Mammary epithelial cell (primary cell): Measurements from ENCODE around the gene NBAS.

Experiments used
- EZH2 ChIP-seq: IDR thresholded peaks from 2 replicates; pipeline ENCODE4 v1.6.1; 2012; ENCODE audit warnings: low read length, inconsistent platforms, borderline replicate concordance
- TF ChIP-seq, protein P1 (sequence below), 2 donors: IDR thresholded peaks in 1 of 2; conservative IDR thresholded peaks in 1 of 2; 2 replicates each; pipeline ENCODE4 v1.5.1; 2011 to 2012; ENCODE audit warnings: inconsistent platforms in 2 of 2, low read length in 2 of 2, mild to moderate bottlenecking in 2 of 2, control low read depth in 1 of 2, low read depth in 1 of 2; ENCODE audit not compliant: insufficient read depth in 1 of 2; ENCODE audit errors: extremely low read depth in 1 of 2

GRCh38 chr2:15253835-15254286, 307.3 kb downstream of the NBAS start:
- TF ChIP-seq, protein P1, sequence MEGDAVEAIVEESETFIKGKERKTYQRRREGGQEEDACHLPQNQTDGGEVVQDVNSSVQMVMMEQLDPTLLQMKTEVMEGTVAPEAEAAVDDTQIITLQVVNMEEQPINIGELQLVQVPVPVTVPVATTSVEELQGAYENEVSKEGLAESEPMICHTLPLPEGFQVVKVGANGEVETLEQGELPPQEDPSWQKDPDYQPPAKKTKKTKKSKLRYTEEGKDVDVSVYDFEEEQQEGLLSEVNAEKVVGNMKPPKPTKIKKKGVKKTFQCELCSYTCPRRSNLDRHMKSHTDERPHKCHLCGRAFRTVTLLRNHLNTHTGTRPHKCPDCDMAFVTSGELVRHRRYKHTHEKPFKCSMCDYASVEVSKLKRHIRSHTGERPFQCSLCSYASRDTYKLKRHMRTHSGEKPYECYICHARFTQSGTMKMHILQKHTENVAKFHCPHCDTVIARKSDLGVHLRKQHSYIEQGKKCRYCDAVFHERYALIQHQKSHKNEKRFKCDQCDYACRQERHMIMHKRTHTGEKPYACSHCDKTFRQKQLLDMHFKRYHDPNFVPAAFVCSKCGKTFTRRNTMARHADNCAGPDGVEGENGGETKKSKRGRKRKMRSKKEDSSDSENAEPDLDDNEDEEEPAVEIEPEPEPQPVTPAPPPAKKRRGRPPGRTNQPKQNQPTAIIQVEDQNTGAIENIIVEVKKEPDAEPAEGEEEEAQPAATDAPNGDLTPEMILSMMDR (conservative IDR thresholded peaks at IDR 0.05 in 1 of 2, IDR thresholded peaks at IDR 0.05 in 1 of 2; ENCODE audit: extremely low read depth in 1 of 2, insufficient read depth in 1 of 2, low read depth in 1 of 2, low read length in 2 of 2): no peak
- no peak for TF ChIP-seq EZH2
